ENCODE data around the gene IL17RA. TPM values are rescaled to one million over a fixed set of nuclear protein-coding genes. Genes with fewer than 3 reads are reported as not detected.
A peak's percentile ranks its signal among the peaks of the same experiment; 100 is the strongest.
"Not testable (repeated sequence)": the region's sequence is repeated elsewhere in the genome, so short reads cannot be mapped to it uniquely, and the experiment has no call there.

IL17RA gene
- total RNA-seq (2.8 TPM), polyA plus RNA-seq (ENCODE audit: insufficient read depth in 1 of 8, insufficient read length in 8 of 8, low replicate concordance in 1 of 8) (1 to 10 TPM; 3.8 to 7.5 (median 4.9) TPM)
- long read RNA-seq, donor 1, result 0 reads
- long read RNA-seq, donor 2, result 0 reads
- long read RNA-seq, donor 3, partial matches to known transcripts, result 0 of 22 reads
- long read RNA-seq, donor 3, other reads (novel, unspliced or antisense), result 22 of 22 reads
- long read RNA-seq, donor 4, result 0 reads
- long read RNA-seq, donor 5, result 0 reads
- long read RNA-seq, donor 6, result 0 reads
- long read RNA-seq, donor 7, full-length matches to known transcripts, result 1 of 13 reads
- long read RNA-seq, donor 7, partial matches to known transcripts, result 5 of 13 reads
- long read RNA-seq, donor 7, other reads (novel, unspliced or antisense), result 7 of 13 reads
- long read RNA-seq, donor 8, result 0 reads
- long read RNA-seq, donor 9, result 0 reads
- long read RNA-seq, donor 10, result 0 reads
- long read RNA-seq, donor 11, result 0 reads

- peak; percentile 95 for DNase-seq
- WGBS (ENCODE audit: insufficient coverage), result under 1% methylated on average over 57 of the region's 68 CpGs
- H3K9me3 ChIP-seq (replicated peaks; ENCODE audit: control insufficient read depth, low read depth, low read length), result no peaks in the 10 kb centered on the region
- no peaks in the 10 kb centered on the region for H3K36me3 ChIP-seq (ENCODE audit: control insufficient read depth, insufficient read depth, low read length)
- peaks cover 8% of the 10 kb centered on the region for H3K4me1 ChIP-seq (ENCODE audit: control insufficient read depth, insufficient read depth, low read length)
- no peak within 1 kb of the TSS for H3K27ac ChIP-seq (ENCODE audit: low read length)
- peaks cover 24% of the 10 kb centered on the region for H3K27me3 ChIP-seq (ENCODE audit: control insufficient read depth, insufficient read depth, low read length)
- peak within 1 kb of the TSS; percentile 63 for H3K4me3 ChIP-seq (ENCODE audit: low read length)
Measured at GRCh38 chr22:17084554-17085276, at the start of gene IL17RA. IL17RA (plus strand) TSS chr22:17085000; CDS start chr22:17085092, 92 bp downstream.

- 57% methylated on average over 4 of the region's 4 CpGs for WGBS (ENCODE audit: insufficient coverage)
- DNase-seq, result no peak
- Histone ChIP-seq H3K4me1 (ENCODE audit: control insufficient read depth, insufficient read depth, low read length) (no peaks in the 10 kb centered on the region), H3K36me3 (ENCODE audit: control insufficient read depth, insufficient read depth, low read length) (no peaks in the 10 kb centered on the region), H3K4me3 (ENCODE audit: low read length) (no peak overlapping the region), H3K9me3 (replicated peaks; ENCODE audit: control insufficient read depth, low read depth, low read length) (peaks cover 2% of the 10 kb centered on the region), H3K27me3 (ENCODE audit: control insufficient read depth, insufficient read depth, low read length) (peaks cover 19% of the 10 kb centered on the region), H3K27ac (ENCODE audit: low read length) (no peak overlapping the region)
Measured at GRCh38 chr22:17035246-17035645, 49.6 kb upstream of the IL17RA start.

GRCh38 chr22:17035976-17036841, 48.6 kb upstream of the IL17RA start:
- WGBS (ENCODE audit: insufficient coverage), result 15% methylated on average over 31 of the region's 56 CpGs
- not testable (repeated sequence) for DNase-seq; H3K36me3 ChIP-seq (ENCODE audit: control insufficient read depth, insufficient read depth, low read length); H3K4me1 ChIP-seq (ENCODE audit: control insufficient read depth, insufficient read depth, low read length); H3K27ac ChIP-seq (ENCODE audit: low read length); H3K9me3 ChIP-seq (replicated peaks; ENCODE audit: control insufficient read depth, low read depth, low read length)
- Histone ChIP-seq H3K4me3 (ENCODE audit: low read length) (peak overlapping the region; percentile 10), H3K27me3 (ENCODE audit: control insufficient read depth, insufficient read depth, low read length) (peaks cover 19% of the 10 kb centered on the region)

GRCh38 chr22:17036842-17037711, 47.7 kb upstream of the IL17RA start:
- H3K36me3 ChIP-seq (ENCODE audit: control insufficient read depth, insufficient read depth, low read length); H3K4me1 ChIP-seq (ENCODE audit: control insufficient read depth, insufficient read depth, low read length); H3K9me3 ChIP-seq (replicated peaks; ENCODE audit: control insufficient read depth, low read depth, low read length): not testable (repeated sequence)
- Histone ChIP-seq H3K4me3 (ENCODE audit: low read length) (peak overlapping the region; percentile 34), H3K27me3 (ENCODE audit: control insufficient read depth, insufficient read depth, low read length) (peaks cover 19% of the 10 kb centered on the region), H3K27ac (ENCODE audit: low read length) (peak overlapping the region; percentile 47)
- 15% methylated on average over 20 of the region's 56 CpGs for WGBS (ENCODE audit: insufficient coverage)
- peak; percentile 22 for DNase-seq

GRCh38 chr22:17043521-17043920, 41.3 kb upstream of the IL17RA start:
- peaks cover 2% of the 10 kb centered on the region for H3K36me3 ChIP-seq (ENCODE audit: control insufficient read depth, insufficient read depth, low read length)
- no peak overlapping the region for H3K4me3 ChIP-seq (ENCODE audit: low read length)
- no peaks in the 10 kb centered on the region for H3K9me3 ChIP-seq (replicated peaks; ENCODE audit: control insufficient read depth, low read depth, low read length)
- DNase-seq, result no peak
- H3K27ac ChIP-seq (ENCODE audit: low read length), result no peak overlapping the region
- H3K4me1 ChIP-seq (ENCODE audit: control insufficient read depth, insufficient read depth, low read length), result no peaks in the 10 kb centered on the region
- peaks cover 3% of the 10 kb centered on the region for H3K27me3 ChIP-seq (ENCODE audit: control insufficient read depth, insufficient read depth, low read length)

- H3K4me1 ChIP-seq (ENCODE audit: control insufficient read depth, insufficient read depth, low read length), result no peaks in the 10 kb centered on the region
- H3K36me3 ChIP-seq (ENCODE audit: control insufficient read depth, insufficient read depth, low read length), result peaks cover 2% of the 10 kb centered on the region
- DNase-seq, result no peak
- no peak overlapping the region for H3K27ac ChIP-seq (ENCODE audit: low read length)
- WGBS (ENCODE audit: insufficient coverage), result no CpG with 5 or more reads among the region's 5 CpGs
- no peaks in the 10 kb centered on the region for H3K9me3 ChIP-seq (replicated peaks; ENCODE audit: control insufficient read depth, low read depth, low read length)
- H3K27me3 ChIP-seq (ENCODE audit: control insufficient read depth, insufficient read depth, low read length), result peaks cover 4% of the 10 kb centered on the region
- no peak overlapping the region for H3K4me3 ChIP-seq (ENCODE audit: low read length)
Measured at GRCh38 chr22:17046566-17047348, 38.0 kb upstream of the IL17RA start.

GRCh38 chr22:17047656-17048055, 37.1 kb upstream of the IL17RA start:
- 100% methylated on average over 1 of the region's 1 CpG for WGBS (ENCODE audit: insufficient coverage)

GRCh38 chr22:17056058-17056457, 28.7 kb upstream of the IL17RA start:
- Histone ChIP-seq H3K4me1 (ENCODE audit: control insufficient read depth, insufficient read depth, low read length) (no peaks in the 10 kb centered on the region), H3K27ac (ENCODE audit: low read length) (no peak overlapping the region), H3K36me3 (ENCODE audit: control insufficient read depth, insufficient read depth, low read length) (no peaks in the 10 kb centered on the region), H3K27me3 (ENCODE audit: control insufficient read depth, insufficient read depth, low read length) (no peaks in the 10 kb centered on the region), H3K9me3 (replicated peaks; ENCODE audit: control insufficient read depth, low read depth, low read length) (no peaks in the 10 kb centered on the region), H3K4me3 (ENCODE audit: low read length) (no peak overlapping the region)
- WGBS (ENCODE audit: insufficient coverage), result 81% methylated on average over 5 of the region's 5 CpGs
- DNase-seq, result no peak

More at GRCh38 chr22:17047656-17048055, 37.1 kb upstream of the IL17RA start:
- DNase-seq, result no peak
- H3K27me3 ChIP-seq (ENCODE audit: control insufficient read depth, insufficient read depth, low read length), result peaks cover 4% of the 10 kb centered on the region
- no peaks in the 10 kb centered on the region for H3K9me3 ChIP-seq (replicated peaks; ENCODE audit: control insufficient read depth, low read depth, low read length)
- H3K4me1 ChIP-seq (ENCODE audit: control insufficient read depth, insufficient read depth, low read length), result no peaks in the 10 kb centered on the region
- H3K4me3 ChIP-seq (ENCODE audit: low read length), result no peak overlapping the region
- H3K36me3 ChIP-seq (ENCODE audit: control insufficient read depth, insufficient read depth, low read length), result peaks cover 2% of the 10 kb centered on the region
- no peak overlapping the region for H3K27ac ChIP-seq (ENCODE audit: low read length)

GRCh38 chr22:17056807-17057206, 28.0 kb upstream of the IL17RA start:
- Histone ChIP-seq H3K27ac (ENCODE audit: low read length) (no peak overlapping the region), H3K4me1 (ENCODE audit: control insufficient read depth, insufficient read depth, low read length) (no peaks in the 10 kb centered on the region)
- 75% methylated on average over 7 of the region's 8 CpGs for WGBS (ENCODE audit: insufficient coverage)

More at GRCh38 chr22:17056807-17057206, 28.0 kb upstream of the IL17RA start:
- no peak for DNase-seq
- Histone ChIP-seq H3K36me3 (ENCODE audit: control insufficient read depth, insufficient read depth, low read length) (no peaks in the 10 kb centered on the region), H3K4me3 (ENCODE audit: low read length) (no peak overlapping the region), H3K27me3 (ENCODE audit: control insufficient read depth, insufficient read depth, low read length) (no peaks in the 10 kb centered on the region), H3K9me3 (replicated peaks; ENCODE audit: control insufficient read depth, low read depth, low read length) (no peaks in the 10 kb centered on the region)

Measured in muscle of leg (tissue), 16 donors.